ENCODE results near the gene LIPJ.

Gene LIPJ

GRCh38 chr10:88565072-88565471, 21.5 kb upstream of the LIPJ start:
- TF ChIP-seq RAD21 (IDR thresholded peaks at IDR 0.05; ENCODE audit: low read depth) (peak; percentile 73), EP300 (IDR thresholded peaks at IDR 0.05; ENCODE audit: borderline replicate concordance) (no peak)

GRCh38 chr10:88582411-88582805, 4.2 kb upstream of the LIPJ start:
- TF ChIP-seq NFIC (IDR thresholded peaks at IDR 0.05) (no peak), EGR1 (IDR thresholded peaks at IDR 0.05) (no peak), REST (IDR thresholded peaks at IDR 0.05; ENCODE audit: low read depth) (no peak), EP300 (IDR thresholded peaks at IDR 0.05; ENCODE audit: borderline replicate concordance) (no peak), MAX (IDR thresholded peaks at IDR 0.05) (no peak), ZBTB7A (IDR thresholded peaks at IDR 0.05; ENCODE audit: low read depth) (no peak), FOXM1 (IDR thresholded peaks at IDR 0.05; ENCODE audit: borderline replicate concordance, low read depth) (no peak), USF1 (IDR thresholded peaks at IDR 0.05) (no peak), TAF1 (IDR thresholded peaks at IDR 0.05; ENCODE audit: low read depth) (no peak), TEAD4 (IDR thresholded peaks at IDR 0.05) (no peak), CEBPB (IDR thresholded peaks at IDR 0.05) (no peak), CREB1 (IDR thresholded peaks at IDR 0.05; ENCODE audit: low read depth) (no peak), YY1 (IDR thresholded peaks at IDR 0.05; ENCODE audit: low read depth) (no peak)

- TF ChIP-seq RAD21 (IDR thresholded peaks at IDR 0.05; ENCODE audit: low read depth) (no peak), FOXM1 (IDR thresholded peaks at IDR 0.05; ENCODE audit: borderline replicate concordance, low read depth) (no peak), REST (IDR thresholded peaks at IDR 0.05; ENCODE audit: low read depth) (no peak), TAF1 (IDR thresholded peaks at IDR 0.05; ENCODE audit: low read depth) (no peak), USF1 (IDR thresholded peaks at IDR 0.05) (no peak), EP300 (IDR thresholded peaks at IDR 0.05; ENCODE audit: borderline replicate concordance) (no peak), CEBPB (IDR thresholded peaks at IDR 0.05) (no peak), EGR1 (IDR thresholded peaks at IDR 0.05) (no peak)
Observed at GRCh38 chr10:88582806-88583583, 3.6 kb upstream of the LIPJ start, which contains the start of gene RNLS. Gene RNLS, minus strand, starts transcription at chr10:88583318.

GRCh38 chr10:88583584-88583957, 3.0 kb upstream of the LIPJ start:
- no peak for TF ChIP-seq EGR1 (IDR thresholded peaks at IDR 0.05)
- TF ChIP-seq CREB1 (IDR thresholded peaks at IDR 0.05; ENCODE audit: low read depth): no peak
- no peak for TF ChIP-seq ZBTB7A (IDR thresholded peaks at IDR 0.05; ENCODE audit: low read depth)
- no peak for TF ChIP-seq TAF1 (IDR thresholded peaks at IDR 0.05; ENCODE audit: low read depth)
- TF ChIP-seq EP300 (IDR thresholded peaks at IDR 0.05; ENCODE audit: borderline replicate concordance): no peak
- no peak for TF ChIP-seq USF1 (IDR thresholded peaks at IDR 0.05)
- no peak for TF ChIP-seq NFIC (IDR thresholded peaks at IDR 0.05)
- TF ChIP-seq FOXM1 (IDR thresholded peaks at IDR 0.05; ENCODE audit: borderline replicate concordance, low read depth): no peak
- TF ChIP-seq MAX (IDR thresholded peaks at IDR 0.05): no peak

GRCh38 chr10:88592381-88592780, 5.8 kb downstream of the LIPJ start:
- no peak for TF ChIP-seq CEBPB (IDR thresholded peaks at IDR 0.05)
- TF ChIP-seq NFIC (IDR thresholded peaks at IDR 0.05): no peak
- TF ChIP-seq YY1 (IDR thresholded peaks at IDR 0.05; ENCODE audit: low read depth): no peak
- TF ChIP-seq USF1 (IDR thresholded peaks at IDR 0.05): no peak
- TF ChIP-seq TAF1 (IDR thresholded peaks at IDR 0.05; ENCODE audit: low read depth): no peak
- no peak for TF ChIP-seq CREB1 (IDR thresholded peaks at IDR 0.05; ENCODE audit: low read depth)
- no peak for TF ChIP-seq TCF12 (IDR thresholded peaks at IDR 0.05; ENCODE audit: low read depth)
- TF ChIP-seq MAX (IDR thresholded peaks at IDR 0.05): no peak

All from Ishikawa (cell line).